Caco-2 (cell line): Measurements from ENCODE around the gene ACIN1. TPM values are rescaled to one million over a fixed set of nuclear protein-coding genes. Genes with fewer than 3 reads are reported as not detected.

ENCODE experiments used
- BruUV-seq: library from RNA; stranded (reverse); fragments of 400-500 nt; replicated peaks from 2 replicates; lab custom pipeline; 2021; lab: Mats Ljungman, UMichigan
- CTCF ChIA-PET: fragments of 300-600 bp; sonication (Branson Sonifier 250); formaldehyde crosslinking; loops from one replicate; lab custom pipeline; 2022; ENCODE audit warnings: antibody characterized with exemption; lab: Charles Lee
- POLR2A ChIA-PET: fragments of 300-600 bp; sonication (Branson Sonifier 250); formaldehyde crosslinking; loops from one replicate; lab custom pipeline; 2022; ENCODE audit warnings: antibody characterized with exemption; lab: Charles Lee
- DNase-seq, 2 experiments: peaks; one replicate each; pipeline versions ENCODE4 v3.0.0 to v3.0.0-alpha.2; 2020 to 2022
- H3K27me3 ChIP-seq: replicated peaks from 2 replicates; pipeline ENCODE4 v1.6.0; 2011; ENCODE audit warnings: low read length; ENCODE audit not compliant: control insufficient read depth, insufficient read depth
- H3K36me3 ChIP-seq: 2 replicates; pipeline ENCODE4 v1.5.1; 2011; ENCODE audit warnings: low read length; ENCODE audit not compliant: control insufficient read depth, insufficient read depth
- H3K4me1 ChIP-seq: fragments of 250-450 bp; sonication (Bioruptor Pico); 2 replicates; pipeline ENCODE4 v1.5.1; 2020; ENCODE audit warnings: mild to moderate bottlenecking
- H3K4me3 ChIP-seq: 2 replicates; pipeline ENCODE4 v1.5.1; 2011; ENCODE audit warnings: low read depth, mild to moderate bottlenecking, control low read depth, low read length
- H3K9me3 ChIP-seq: fragments of 250-450 bp; sonication (Bioruptor Pico); 2 replicates; pipeline ENCODE4 v1.5.1; 2020; ENCODE audit warnings: mild to moderate bottlenecking, moderate library complexity
- H3K27ac Mint-ChIP-seq: one replicate; pipeline ENCODE4 v1.8.0; 2022; ENCODE audit warnings: mixed read lengths; ENCODE audit not compliant: unreplicated experiment
- H3K27me3 Mint-ChIP-seq: one replicate; pipeline ENCODE4 v1.8.0; 2022; ENCODE audit warnings: mixed read lengths; ENCODE audit not compliant: insufficient read depth, unreplicated experiment
- H3K36me3 Mint-ChIP-seq: one replicate; pipeline ENCODE4 v1.8.0; 2022; ENCODE audit warnings: mild to moderate bottlenecking, mixed read lengths; ENCODE audit not compliant: insufficient read depth, unreplicated experiment
- H3K4me1 Mint-ChIP-seq: one replicate; pipeline ENCODE4 v1.8.0; 2022; ENCODE audit warnings: low read depth, mixed read lengths; ENCODE audit not compliant: unreplicated experiment
- H3K4me3 Mint-ChIP-seq: one replicate; pipeline ENCODE4 v1.8.0; 2022; ENCODE audit warnings: mild to moderate bottlenecking, moderate library complexity, mixed read lengths; ENCODE audit not compliant: unreplicated experiment
- H3K9me3 Mint-ChIP-seq: one replicate; pipeline ENCODE4 v1.8.0; 2022; ENCODE audit warnings: mixed read lengths; ENCODE audit not compliant: unreplicated experiment
- intact Hi-C: fragments of 100-400 bp; cut with micrococcal nuclease; formaldehyde crosslinking; loops from one replicate; pipeline ENCODE4 v1.10.0; 2022; ENCODE audit not compliant: unreplicated experiment
- total RNA-seq: library from RNA; stranded (reverse); gene quantifications from 2 replicates; pipeline ENCODE4 v1.2.3, GENCODE V29; 2022
- TF ChIP-seq, protein P1 (sequence below), 2 experiments: fragments of 200-600 bp in 1 of 2; IDR thresholded peaks; 1 replicate in 1 of 2; 2 replicates in 1 of 2; pipeline versions ENCODE4 v1.5.1 to v1.8.0; 2011 to 2022; ENCODE audit warnings: antibody characterized with exemption in 1 of 2, control low read depth in 1 of 2, inconsistent platforms in 1 of 2, low read depth in 1 of 2, low read length in 1 of 2, mild to moderate bottlenecking in 1 of 2, moderate library complexity in 1 of 2; ENCODE audit not compliant: insufficient read depth in 1 of 2, severe bottlenecking in 1 of 2, unreplicated experiment in 1 of 2

Gene ACIN1
- total RNA-seq, 1 experiment from 2014 or later, result 193 TPM

DNA sequence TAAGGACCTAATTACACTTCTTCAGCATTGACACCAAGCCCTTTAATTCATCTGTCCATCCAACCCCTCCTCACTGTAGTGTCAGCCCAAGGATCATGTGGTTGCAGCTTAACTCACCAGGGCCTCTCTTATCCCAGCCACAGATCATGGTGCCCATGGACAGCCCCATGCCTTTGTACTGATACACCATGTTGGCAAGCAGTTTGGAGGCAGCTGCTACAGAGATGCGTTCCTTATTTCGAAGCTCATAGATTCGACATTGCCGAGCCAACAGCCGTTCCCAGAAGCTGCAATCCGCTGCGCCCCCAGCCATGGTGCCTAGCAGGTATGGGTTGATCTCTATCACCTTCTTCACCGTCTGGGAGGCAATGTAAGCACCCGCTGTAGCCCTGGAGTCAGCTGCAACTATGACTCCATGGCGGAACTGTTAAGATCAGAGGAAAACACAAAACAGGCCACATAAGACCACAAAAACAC is 61.6 kb downstream of the ACIN1 start:
- no peaks in the 10 kb centered on the region for H3K27me3 Mint-ChIP-seq
- TF ChIP-seq, protein P1, sequence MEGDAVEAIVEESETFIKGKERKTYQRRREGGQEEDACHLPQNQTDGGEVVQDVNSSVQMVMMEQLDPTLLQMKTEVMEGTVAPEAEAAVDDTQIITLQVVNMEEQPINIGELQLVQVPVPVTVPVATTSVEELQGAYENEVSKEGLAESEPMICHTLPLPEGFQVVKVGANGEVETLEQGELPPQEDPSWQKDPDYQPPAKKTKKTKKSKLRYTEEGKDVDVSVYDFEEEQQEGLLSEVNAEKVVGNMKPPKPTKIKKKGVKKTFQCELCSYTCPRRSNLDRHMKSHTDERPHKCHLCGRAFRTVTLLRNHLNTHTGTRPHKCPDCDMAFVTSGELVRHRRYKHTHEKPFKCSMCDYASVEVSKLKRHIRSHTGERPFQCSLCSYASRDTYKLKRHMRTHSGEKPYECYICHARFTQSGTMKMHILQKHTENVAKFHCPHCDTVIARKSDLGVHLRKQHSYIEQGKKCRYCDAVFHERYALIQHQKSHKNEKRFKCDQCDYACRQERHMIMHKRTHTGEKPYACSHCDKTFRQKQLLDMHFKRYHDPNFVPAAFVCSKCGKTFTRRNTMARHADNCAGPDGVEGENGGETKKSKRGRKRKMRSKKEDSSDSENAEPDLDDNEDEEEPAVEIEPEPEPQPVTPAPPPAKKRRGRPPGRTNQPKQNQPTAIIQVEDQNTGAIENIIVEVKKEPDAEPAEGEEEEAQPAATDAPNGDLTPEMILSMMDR (IDR thresholded peaks at IDR 0.05; ENCODE audit: insufficient read depth in 1 of 2, low read depth in 1 of 2, low read length in 1 of 2, severe bottlenecking in 1 of 2, unreplicated experiment in 1 of 2), result no peak
- Histone ChIP-seq H3K4me1 (peaks cover 6% of the 10 kb centered on the region), H3K9me3 (no peaks in the 10 kb centered on the region), H3K36me3 (peaks cover 2% of the 10 kb centered on the region; the same call in 1 of the 2 replicates), H3K4me3 (no peak overlapping the region), H3K27me3 (no peaks in the 10 kb centered on the region)
- H3K4me3 Mint-ChIP-seq, result peak overlapping the region; percentile 98
- ChIA-PET CTCF (interaction anchor here (0.7 to 1.5 kb wide), 2 partner anchors 27 to 88 kb away, joined by 5 to 7 read pairs; no protein-coding TSS in a partner anchor), POLR2A (no interaction called here)
- no TSS peak for BruUV-seq
- peak overlapping the region; percentile 99 for H3K27ac Mint-ChIP-seq
- H3K9me3 Mint-ChIP-seq, result no peaks in the 10 kb centered on the region
- no peak for DNase-seq
- H3K4me1 Mint-ChIP-seq, result peaks cover 7% of the 10 kb centered on the region
- H3K36me3 Mint-ChIP-seq, result peaks cover 59% of the 10 kb centered on the region
- intact Hi-C loops, result no loop called here

DNA sequence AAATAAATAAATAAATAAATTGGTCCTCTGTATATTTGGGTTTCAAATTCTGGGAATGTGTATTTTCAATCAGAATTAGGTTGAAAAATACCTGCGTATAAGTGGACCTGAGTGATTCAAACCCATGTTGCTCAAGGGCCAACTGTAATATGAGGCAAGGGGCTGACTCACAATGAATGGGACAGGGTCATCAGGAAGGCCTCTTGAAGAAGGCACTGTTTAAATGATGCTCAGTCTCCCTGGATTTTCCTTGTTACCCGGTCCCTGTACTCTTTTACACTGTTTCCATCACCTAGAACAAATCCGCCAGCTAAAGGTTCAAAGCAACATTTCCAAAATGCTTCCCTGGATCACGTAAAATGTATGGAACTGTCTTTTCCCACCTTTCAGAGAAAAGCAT is 64.0 kb downstream of the ACIN1 start:
- TF ChIP-seq, protein P1 (IDR thresholded peaks at IDR 0.05; ENCODE audit: insufficient read depth in 1 of 2, low read depth in 1 of 2, low read length in 1 of 2, severe bottlenecking in 1 of 2, unreplicated experiment in 1 of 2), result no peak
- no peak for DNase-seq
- ChIA-PET CTCF (no interaction called here), POLR2A (no interaction called here)
- Histone ChIP-seq H3K4me3 (no peak overlapping the region), H3K27me3 (no peaks in the 10 kb centered on the region), H3K9me3 (no peaks in the 10 kb centered on the region), H3K4me1 (peaks cover 7% of the 10 kb centered on the region), H3K36me3 (peaks cover 2% of the 10 kb centered on the region; the same call in 1 of the 2 replicates)
- intact Hi-C loops, result no loop called here
- peaks cover 7% of the 10 kb centered on the region for H3K4me1 Mint-ChIP-seq
- no peaks in the 10 kb centered on the region for H3K9me3 Mint-ChIP-seq
- H3K4me3 Mint-ChIP-seq, result no peak overlapping the region
- no peak overlapping the region for H3K27ac Mint-ChIP-seq
- no TSS peak for BruUV-seq
- peaks cover 78% of the 10 kb centered on the region for H3K36me3 Mint-ChIP-seq
- H3K27me3 Mint-ChIP-seq, result no peaks in the 10 kb centered on the region

DNA sequence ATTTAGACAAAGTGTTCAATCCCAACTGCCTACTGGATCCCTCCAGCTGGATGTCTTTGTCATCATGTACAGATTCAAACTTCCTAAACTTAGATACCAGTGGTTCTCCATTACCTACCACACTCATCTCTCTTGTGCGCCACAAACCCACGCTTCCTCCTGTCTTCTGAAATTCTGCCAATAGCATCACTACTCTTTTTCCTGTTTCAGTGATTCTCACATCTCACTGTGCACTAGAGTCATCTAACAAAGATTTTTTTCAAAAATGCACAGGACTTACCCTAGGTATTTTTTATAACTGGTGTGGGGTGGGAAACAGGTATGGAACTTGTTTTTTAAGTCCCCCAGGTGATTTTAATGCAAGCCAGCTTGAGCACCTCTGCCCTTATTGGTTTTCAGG is 66.1 kb downstream of the ACIN1 start:
- no peak overlapping the region for H3K27ac Mint-ChIP-seq
- Histone ChIP-seq H3K4me3 (no peak overlapping the region), H3K27me3 (no peaks in the 10 kb centered on the region), H3K36me3 (peaks cover 2% of the 10 kb centered on the region; the same call in 1 of the 2 replicates), H3K9me3 (no peaks in the 10 kb centered on the region), H3K4me1 (peaks cover 16% of the 10 kb centered on the region)
- TF ChIP-seq, protein P1 (IDR thresholded peaks at IDR 0.05; ENCODE audit: insufficient read depth in 1 of 2, low read depth in 1 of 2, low read length in 1 of 2, severe bottlenecking in 1 of 2, unreplicated experiment in 1 of 2), result no peak
- ChIA-PET CTCF (no interaction called here), POLR2A (interaction anchor here (0.5 kb wide), 1 partner anchor 119 kb away, joined by 6 read pairs; no protein-coding TSS in a partner anchor)
- intact Hi-C loops, result no loop called here
- H3K36me3 Mint-ChIP-seq, result peaks cover 82% of the 10 kb centered on the region
- no peak overlapping the region for H3K4me3 Mint-ChIP-seq
- no peak for DNase-seq
- no peaks in the 10 kb centered on the region for H3K27me3 Mint-ChIP-seq
- H3K9me3 Mint-ChIP-seq, result no peaks in the 10 kb centered on the region
- H3K4me1 Mint-ChIP-seq, result peaks cover 20% of the 10 kb centered on the region
- no TSS peak for BruUV-seq
